Measurements from ENCODE around the gene CEP63. TPM values are rescaled to one million over a fixed set of nuclear protein-coding genes. Genes with fewer than 3 reads are reported as not detected.

CEP63 gene
- total RNA-seq, 1 donor from 2014 or later, result 24.8 TPM

- Mint-ChIP-seq H3K36me3 (ENCODE audit: low read depth) (no peaks in the 10 kb centered on the region), H3K27ac (ENCODE audit: unreplicated experiment) (no peak overlapping the region), H3K4me1 (ENCODE audit: low read depth) (no peaks in the 10 kb centered on the region), H3K27me3 (ENCODE audit: low read depth) (no peaks in the 10 kb centered on the region), H3K4me3 (ENCODE audit: unreplicated experiment) (no peak overlapping the region), H3K9me3 (ENCODE audit: low read depth) (no peaks in the 10 kb centered on the region)
- TF ChIP-seq CTCF (IDR thresholded peaks at IDR 0.05), result no peak
- DNase-seq (ENCODE audit: low spot score), result no peak
Observed at GRCh38 chr3:134615743-134616142, 129.9 kb downstream of the CEP63 start.

GRCh38 chr3:134617608-134618477 is 132.0 kb downstream of the CEP63 start:
- DNase-seq (ENCODE audit: low spot score), result no peak

GRCh38 chr3:134618478-134619300 is 132.8 kb downstream of the CEP63 start:
- DNase-seq (ENCODE audit: low spot score), result no peak
- H3K27me3 Mint-ChIP-seq (ENCODE audit: low read depth), result no peaks in the 10 kb centered on the region

More at GRCh38 chr3:134617608-134618477, 132.0 kb downstream of the CEP63 start:
- Mint-ChIP-seq H3K9me3 (ENCODE audit: low read depth) (no peaks in the 10 kb centered on the region), H3K27me3 (ENCODE audit: low read depth) (no peaks in the 10 kb centered on the region), H3K4me1 (ENCODE audit: low read depth) (no peaks in the 10 kb centered on the region), H3K36me3 (ENCODE audit: low read depth) (no peaks in the 10 kb centered on the region), H3K27ac (ENCODE audit: unreplicated experiment) (no peak overlapping the region), H3K4me3 (ENCODE audit: unreplicated experiment) (no peak overlapping the region)
- no peak for TF ChIP-seq CTCF (IDR thresholded peaks at IDR 0.05)

GRCh38 chr3:134619301-134619615 is 133.4 kb downstream of the CEP63 start:
- Mint-ChIP-seq H3K4me1 (ENCODE audit: low read depth) (no peaks in the 10 kb centered on the region), H3K36me3 (ENCODE audit: low read depth) (no peaks in the 10 kb centered on the region), H3K4me3 (ENCODE audit: unreplicated experiment) (no peak overlapping the region), H3K27ac (ENCODE audit: unreplicated experiment) (no peak overlapping the region), H3K9me3 (ENCODE audit: low read depth) (no peaks in the 10 kb centered on the region), H3K27me3 (ENCODE audit: low read depth) (no peaks in the 10 kb centered on the region)
- no peak for DNase-seq (ENCODE audit: low spot score)
- no peak for TF ChIP-seq CTCF (IDR thresholded peaks at IDR 0.05)

More at GRCh38 chr3:134618478-134619300, 132.8 kb downstream of the CEP63 start:
- Mint-ChIP-seq H3K4me3 (ENCODE audit: unreplicated experiment) (no peak overlapping the region), H3K9me3 (ENCODE audit: low read depth) (no peaks in the 10 kb centered on the region), H3K4me1 (ENCODE audit: low read depth) (no peaks in the 10 kb centered on the region), H3K36me3 (ENCODE audit: low read depth) (no peaks in the 10 kb centered on the region), H3K27ac (ENCODE audit: unreplicated experiment) (no peak overlapping the region)
- no peak for TF ChIP-seq CTCF (IDR thresholded peaks at IDR 0.05)

GRCh38 chr3:134619884-134620445 is 134.1 kb downstream of the CEP63 start:
- Mint-ChIP-seq H3K27me3 (ENCODE audit: low read depth) (no peaks in the 10 kb centered on the region), H3K4me3 (ENCODE audit: unreplicated experiment) (no peak overlapping the region), H3K4me1 (ENCODE audit: low read depth) (no peaks in the 10 kb centered on the region), H3K36me3 (ENCODE audit: low read depth) (no peaks in the 10 kb centered on the region), H3K9me3 (ENCODE audit: low read depth) (no peaks in the 10 kb centered on the region), H3K27ac (ENCODE audit: unreplicated experiment) (no peak overlapping the region)
- DNase-seq (ENCODE audit: low spot score), result no peak
- TF ChIP-seq CTCF (IDR thresholded peaks at IDR 0.05), result no peak

All from chondrocyte (in vitro differentiated cells).